Peyer's patch (tissue), 4 donors: Measurements from ENCODE around the gene GK.

ENCODE experiments used
- CTCF ChIP-seq, 6 experiments: fragments of 450-650 bp in 4 of 6; fragments of 200-600 bp in 2 of 6; sonication (generic) in 1 of 6; IDR thresholded peaks; one replicate each; pipeline ENCODE4 v1.5.1; 2017 to 2019; ENCODE audit warnings: antibody characterized with exemption in 6 of 6, mild to moderate bottlenecking in 3 of 6, moderate library complexity in 1 of 6
- POLR2A ChIP-seq, 2 donors: fragments of 450-650 bp; IDR thresholded peaks; one replicate each; pipeline ENCODE4 v1.5.1; 2017; ENCODE audit warnings: antibody characterized with exemption in 2 of 2, mild to moderate bottlenecking in 2 of 2, moderate library complexity in 2 of 2

- TF ChIP-seq CTCF (IDR thresholded peaks at IDR 0.05) (no peak), POLR2A (IDR thresholded peaks at IDR 0.05) (no peak)
These were observed 81.6 kb downstream of the GK start for GRCh38 chrX:30734782-30735181.
